GM21526 (cell line): ENCODE results near the gene FRMD4A.
"Not testable (repeated sequence)": the region's sequence is repeated elsewhere in the genome, so short reads cannot be mapped to it uniquely, and the experiment has no call there.

Experiments
- ATAC-seq: cut with Tn5 transposase; IDR thresholded peaks from one replicate; pipeline ENCODE4 v1.9.1; 2021; ENCODE audit warnings: moderate library complexity; ENCODE audit not compliant: unreplicated experiment, low FRiP score

The FRMD4A gene

DNA sequence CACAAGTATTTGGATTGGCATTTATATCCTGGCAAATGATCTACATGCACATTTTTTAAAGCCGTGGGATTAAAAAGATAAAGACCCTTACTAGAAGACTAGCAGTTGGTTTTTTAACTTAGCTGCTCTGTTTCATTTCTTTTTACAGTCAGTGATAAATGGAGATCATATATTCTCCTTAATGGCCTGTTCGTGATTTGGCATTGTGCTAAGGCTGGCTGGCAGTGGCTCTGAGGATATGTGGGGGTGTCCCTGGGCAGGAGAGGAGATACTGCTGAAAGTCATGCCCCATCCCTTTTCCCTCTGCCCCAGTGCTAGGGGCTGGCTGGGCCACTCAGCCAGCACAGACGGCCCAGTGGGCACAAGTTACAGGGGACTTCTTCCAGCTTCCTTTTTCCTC lies 402.3 kb downstream of the FRMD4A start:
- ATAC-seq: no peak

DNA sequence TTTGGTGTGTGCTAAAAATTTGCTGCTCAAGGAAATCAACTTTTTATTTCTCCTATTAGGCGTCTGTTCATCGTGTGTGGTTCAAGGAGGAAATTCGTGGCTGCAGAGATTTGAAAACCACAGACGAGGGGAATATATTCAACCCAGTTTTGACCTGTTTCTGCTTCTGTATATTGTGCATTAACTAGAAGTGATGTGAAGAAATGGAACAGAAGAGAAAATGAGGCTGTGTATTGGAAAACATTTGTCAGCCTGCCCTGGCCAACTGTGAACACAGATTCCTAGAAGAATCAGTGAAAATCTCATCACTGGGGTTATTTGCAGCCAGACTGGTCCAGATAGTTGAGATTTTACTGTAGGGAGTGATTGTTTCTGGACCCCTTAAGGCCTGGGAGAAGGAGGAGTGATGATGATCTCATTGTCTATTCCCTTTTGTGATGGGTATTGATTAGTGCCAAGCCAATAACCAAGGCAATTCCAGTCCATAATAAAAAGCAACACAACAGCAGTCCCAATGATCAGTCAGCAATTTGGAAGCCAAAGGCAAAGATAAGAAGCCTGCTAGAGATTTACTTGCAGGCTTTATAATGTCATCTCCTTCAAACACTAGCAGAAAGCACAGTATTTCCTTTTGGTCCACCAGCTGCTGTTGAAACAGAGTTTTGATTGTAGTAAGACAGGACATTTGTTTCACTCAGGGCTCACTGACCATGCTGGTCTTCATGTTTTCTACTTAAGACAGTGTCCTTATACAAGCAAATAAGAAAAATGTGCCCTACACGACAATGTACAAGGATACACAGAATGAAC lies 404.5 kb downstream of the FRMD4A start:
- no peak for ATAC-seq

- ATAC-seq: no peak
Measured at GRCh38 chr10:13924040-13924725, 406.5 kb downstream of the FRMD4A start.

GRCh38 chr10:13922586-13922985 lies 408.1 kb downstream of the FRMD4A start:
- no peak for ATAC-seq

DNA sequence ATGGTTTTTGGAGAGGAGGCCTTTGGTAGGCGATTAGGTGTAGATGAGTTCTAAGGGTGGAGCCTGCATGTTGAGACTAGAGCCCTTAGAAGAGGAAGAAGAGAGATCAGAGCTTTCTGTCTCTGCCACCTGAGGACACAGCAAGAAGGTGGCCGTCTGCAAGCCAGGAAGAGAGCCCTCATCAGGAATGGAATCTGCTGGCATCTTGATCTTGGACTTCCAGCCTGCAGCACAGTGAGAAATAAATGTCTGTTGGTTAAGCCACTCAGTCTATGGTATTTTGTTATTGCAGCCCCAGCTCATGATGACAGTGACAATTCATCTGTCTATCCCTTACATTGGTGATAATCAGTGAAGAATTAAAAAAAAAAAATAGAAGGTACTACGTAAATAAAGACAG lies 408.8 kb downstream of the FRMD4A start:
- no peak for ATAC-seq

DNA sequence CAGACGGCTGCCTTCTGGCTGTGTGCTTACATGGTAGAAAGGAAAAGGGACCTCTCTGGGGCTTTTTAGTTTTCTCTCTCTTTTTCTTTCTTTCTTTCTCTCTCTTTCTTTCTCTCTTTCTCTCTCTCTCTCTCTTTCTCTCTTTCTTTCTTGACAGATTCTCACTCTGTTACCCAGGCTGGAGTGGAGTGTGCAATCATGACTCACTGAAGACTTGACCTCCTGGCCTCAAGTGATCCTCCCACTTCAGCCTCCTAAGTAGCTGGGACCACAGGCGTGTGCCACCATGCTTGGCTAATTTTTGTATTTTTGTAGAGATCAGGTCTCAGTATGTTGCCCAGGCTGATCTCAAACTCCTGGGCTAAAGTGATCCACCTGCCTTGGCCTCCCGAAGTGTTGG lies 409.6 kb downstream of the FRMD4A start:
- not testable (repeated sequence) for ATAC-seq

DNA sequence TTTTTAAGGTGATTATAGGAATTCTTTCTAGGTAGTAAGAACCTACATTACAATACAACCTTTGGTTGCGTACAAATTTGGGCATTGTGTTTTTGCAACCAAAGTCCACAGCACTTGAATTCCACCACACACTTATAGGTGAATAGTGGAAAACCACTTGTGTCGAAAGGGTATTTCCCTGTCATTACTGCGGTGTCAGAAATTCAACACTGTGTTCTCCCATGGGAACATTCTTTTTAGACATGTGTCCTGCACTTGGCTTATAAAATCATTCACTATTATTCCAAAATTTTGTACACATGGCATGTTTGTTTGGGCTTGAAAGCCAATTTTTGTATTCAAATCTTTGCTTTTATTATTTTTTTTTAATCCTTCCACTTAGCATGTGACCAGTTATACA lies 410.3 kb downstream of the FRMD4A start:
- ATAC-seq: no peak

- no peak for ATAC-seq
Measured at GRCh38 chr10:13920031-13920430, 410.7 kb downstream of the FRMD4A start.

GRCh38 chr10:13917791-13918190 lies 412.9 kb downstream of the FRMD4A start:
- ATAC-seq: no peak

GRCh38 chr10:13916384-13916947 lies 414.3 kb downstream of the FRMD4A start:
- ATAC-seq: no peak

DNA sequence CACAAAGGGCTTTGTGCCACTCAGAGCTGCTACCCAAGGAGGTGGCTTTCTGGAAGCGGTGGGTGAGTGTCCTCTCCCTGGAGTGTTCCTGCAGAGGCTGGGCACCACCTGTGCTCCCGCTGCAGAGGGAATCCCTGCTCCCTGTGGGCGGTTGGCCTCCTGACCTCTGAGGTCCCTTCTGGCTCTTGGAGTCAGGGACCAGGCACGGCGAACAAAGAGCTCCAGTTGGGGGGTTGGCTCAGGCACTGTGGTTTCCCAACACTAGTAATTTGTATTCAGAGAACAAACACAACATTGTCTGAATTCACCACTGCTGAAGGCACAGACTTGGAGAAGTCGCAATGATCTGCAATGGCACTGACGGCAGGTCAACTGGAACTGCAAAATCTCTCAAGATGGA lies 415.0 kb downstream of the FRMD4A start:
- ATAC-seq: no peak

GRCh38 chr10:13913897-13914296 lies 416.8 kb downstream of the FRMD4A start:
- no peak for ATAC-seq

- ATAC-seq: no peak
Measured at GRCh38 chr10:13911821-13912520, 418.8 kb downstream of the FRMD4A start.

- no peak for ATAC-seq
Measured at GRCh38 chr10:13909516-13910258, 421.0 kb downstream of the FRMD4A start.

DNA sequence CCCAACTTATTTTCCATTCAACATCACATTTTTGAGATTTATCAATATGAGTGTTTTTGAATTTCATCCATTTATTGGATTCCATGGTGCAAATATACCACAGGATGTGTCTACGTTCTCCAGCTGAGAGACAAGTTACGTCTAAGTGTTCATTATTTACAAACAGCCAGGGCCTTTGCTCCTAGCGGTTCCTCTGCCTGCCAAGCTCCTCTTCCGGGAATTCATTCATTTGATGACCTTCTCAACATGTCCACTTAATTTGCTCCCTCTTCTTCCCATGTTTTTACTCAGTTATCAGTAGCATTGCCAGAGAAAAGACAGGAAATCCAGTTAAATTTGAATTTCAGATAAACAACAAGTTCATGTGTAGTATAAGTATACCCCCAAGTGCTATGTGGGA lies 422.2 kb downstream of the FRMD4A start:
- no peak for ATAC-seq

- no peak for ATAC-seq
Measured at GRCh38 chr10:13907570-13907969, 423.2 kb downstream of the FRMD4A start.

DNA sequence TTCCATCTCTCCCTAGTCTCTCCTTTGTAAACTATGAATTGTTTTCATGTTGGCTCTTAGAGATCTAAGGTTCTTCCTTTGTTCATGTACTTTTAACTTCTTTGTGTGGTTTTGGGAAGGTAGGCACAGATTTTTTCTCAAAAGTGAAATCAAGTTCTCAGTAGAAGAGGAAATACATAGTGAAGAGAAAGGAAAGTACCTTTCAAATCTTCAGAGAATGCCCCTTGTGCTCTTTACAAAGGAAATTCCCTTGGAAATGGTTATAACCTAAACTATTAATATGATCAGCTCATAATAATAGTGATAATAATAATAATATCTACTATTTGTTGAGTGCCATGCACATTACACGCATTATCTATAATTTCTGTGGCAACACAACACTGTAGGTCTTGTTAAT lies 425.4 kb downstream of the FRMD4A start:
- no peak for ATAC-seq

DNA sequence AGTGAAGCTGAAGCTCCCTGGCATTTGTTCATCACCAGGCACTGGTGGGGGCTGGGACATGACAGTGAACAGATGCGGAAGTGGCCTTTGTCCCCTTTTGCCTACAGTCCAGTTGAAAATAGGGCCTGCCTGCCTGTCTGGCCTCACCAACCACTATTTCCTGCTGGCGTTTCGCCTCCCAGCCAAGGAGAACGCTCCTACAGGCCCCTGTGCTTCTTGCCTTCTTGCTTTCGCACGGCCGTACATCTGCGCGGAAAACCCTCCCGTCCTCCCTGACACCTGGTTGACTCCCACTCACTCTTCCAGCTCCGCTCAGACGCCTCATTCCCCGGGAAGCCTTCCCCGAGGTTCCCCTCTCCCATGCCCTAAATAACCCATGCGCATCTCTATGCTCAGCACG lies 426.7 kb downstream of the FRMD4A start:
- ATAC-seq: no peak

- ATAC-seq: no peak
Measured at GRCh38 chr10:13902868-13903587, 427.7 kb downstream of the FRMD4A start.

GRCh38 chr10:13899941-13900340 lies 430.8 kb downstream of the FRMD4A start:
- no peak for ATAC-seq
